HG03066 (cell line): ENCODE data around the gene SEMA4D.

Experiments used
- ATAC-seq: cut with Tn5 transposase; IDR thresholded peaks from one replicate; pipeline ENCODE4 v1.9.1; 2021; ENCODE audit warnings: low read depth; ENCODE audit not compliant: unreplicated experiment

Gene SEMA4D

DNA sequence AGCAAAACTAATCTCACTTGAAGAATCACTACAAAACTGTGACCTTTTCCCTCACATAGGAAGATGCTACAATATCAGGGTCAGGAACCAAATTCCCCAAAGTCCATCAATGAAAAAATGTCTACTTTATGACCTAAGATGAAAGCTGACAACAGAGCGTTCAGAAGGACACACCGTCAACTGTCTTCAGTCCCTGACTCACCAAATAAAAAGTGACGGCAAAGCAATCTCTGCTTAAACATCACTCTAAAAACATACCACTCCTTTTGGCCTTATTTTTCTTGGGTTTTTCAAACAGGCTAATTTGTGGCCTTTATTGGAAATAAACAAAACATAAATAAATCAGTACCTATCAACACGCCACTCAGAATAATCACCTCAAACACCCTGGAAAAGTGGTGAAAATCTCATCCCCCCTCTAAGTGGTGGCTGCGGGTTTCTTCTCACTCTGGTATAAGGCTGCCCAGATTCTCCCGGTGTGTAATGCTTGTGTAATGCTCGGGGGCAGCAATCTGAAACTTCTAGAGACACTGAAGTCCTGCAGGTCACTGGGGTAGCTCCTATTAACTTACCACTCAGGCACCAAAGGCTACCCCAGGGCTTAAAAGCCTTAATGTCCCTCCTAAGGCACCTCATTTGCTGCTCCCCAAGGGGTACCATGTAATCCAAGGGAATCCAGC, 29.5 kb downstream of the SEMA4D start:
- ATAC-seq, result no peak

DNA sequence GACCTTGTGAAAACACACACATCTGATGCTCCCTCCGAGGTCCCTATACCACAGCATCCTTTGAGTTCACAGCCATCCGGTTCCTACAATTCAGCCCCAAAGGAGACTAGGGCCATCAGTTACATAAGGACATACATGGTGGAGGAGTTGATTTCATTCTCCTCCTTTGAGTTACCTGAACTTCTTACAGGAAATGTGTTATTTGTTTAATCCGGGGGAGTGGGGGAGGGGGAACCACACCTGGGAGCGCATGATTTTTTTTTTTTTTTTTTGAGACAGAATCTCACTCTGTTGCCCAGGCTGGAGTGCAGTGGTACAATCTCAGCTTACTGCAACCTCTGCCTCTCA, 30.7 kb downstream of the SEMA4D start:
- ATAC-seq, result peak; percentile 9

DNA sequence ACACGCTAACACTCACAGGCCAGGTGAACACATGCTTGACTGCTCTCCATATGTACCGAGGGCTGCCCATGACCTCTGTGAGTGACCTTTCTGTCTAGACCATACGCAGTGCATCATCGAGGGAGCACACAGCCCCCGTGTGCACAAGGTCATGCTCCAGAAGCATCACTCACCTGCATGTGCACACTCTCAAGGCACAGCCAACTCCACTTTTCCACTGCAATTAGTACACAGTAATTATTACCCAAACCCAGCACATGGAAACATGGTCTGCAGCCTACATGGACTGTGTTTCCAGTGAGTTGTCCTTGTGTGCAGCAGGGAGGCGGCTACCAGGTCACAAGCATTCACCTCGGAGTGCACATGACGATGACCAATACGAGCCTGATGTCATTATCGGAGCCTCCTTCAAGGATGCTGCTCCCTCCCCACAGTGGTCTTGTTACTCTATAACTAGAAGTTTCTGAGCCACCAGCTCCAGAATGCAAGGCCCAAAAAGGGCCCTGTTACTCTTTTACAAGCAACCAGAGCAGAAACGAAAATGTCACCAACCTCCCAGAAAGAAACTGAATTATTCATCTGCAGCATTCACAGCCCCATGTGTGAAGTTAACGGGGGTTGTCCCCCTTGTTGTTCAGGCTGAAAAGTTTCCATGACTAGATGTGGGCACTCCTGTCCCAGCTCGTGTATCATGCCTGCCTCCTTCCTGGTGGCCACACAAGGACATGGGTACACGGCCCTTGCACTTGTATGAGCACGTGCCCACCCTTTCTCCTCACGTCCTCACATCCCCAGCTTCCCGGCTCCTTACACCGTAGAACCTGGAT, 31.2 kb downstream of the SEMA4D start:
- peak; percentile 69 for ATAC-seq

DNA sequence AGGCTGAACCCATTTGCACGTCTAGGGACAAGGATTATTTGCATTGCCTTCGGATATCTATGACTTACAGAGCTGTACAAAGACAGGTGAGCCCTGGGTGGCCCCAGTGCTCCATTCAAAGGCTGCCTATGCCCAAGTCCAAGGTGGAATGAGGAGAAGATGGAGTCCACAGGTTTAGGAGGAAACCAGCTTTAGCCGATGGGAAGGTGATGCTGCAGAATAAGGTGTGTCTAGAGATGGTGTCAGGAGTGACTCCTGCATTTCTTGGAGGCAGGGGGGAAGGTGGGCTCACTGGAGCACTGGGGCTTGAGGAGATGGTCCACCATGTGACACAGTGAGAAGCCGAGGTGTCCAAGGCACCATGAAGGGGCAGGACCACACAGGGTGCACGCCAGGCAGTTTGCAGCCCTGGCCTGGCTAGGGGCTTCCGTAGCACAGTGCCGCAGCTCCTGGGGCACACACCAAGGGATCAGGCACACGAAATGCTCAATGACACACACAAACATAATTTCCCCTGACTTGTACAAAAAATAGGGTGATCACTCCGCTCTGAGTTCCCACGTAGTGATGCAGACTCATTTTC, 32.1 kb downstream of the SEMA4D start:
- no peak for ATAC-seq

DNA sequence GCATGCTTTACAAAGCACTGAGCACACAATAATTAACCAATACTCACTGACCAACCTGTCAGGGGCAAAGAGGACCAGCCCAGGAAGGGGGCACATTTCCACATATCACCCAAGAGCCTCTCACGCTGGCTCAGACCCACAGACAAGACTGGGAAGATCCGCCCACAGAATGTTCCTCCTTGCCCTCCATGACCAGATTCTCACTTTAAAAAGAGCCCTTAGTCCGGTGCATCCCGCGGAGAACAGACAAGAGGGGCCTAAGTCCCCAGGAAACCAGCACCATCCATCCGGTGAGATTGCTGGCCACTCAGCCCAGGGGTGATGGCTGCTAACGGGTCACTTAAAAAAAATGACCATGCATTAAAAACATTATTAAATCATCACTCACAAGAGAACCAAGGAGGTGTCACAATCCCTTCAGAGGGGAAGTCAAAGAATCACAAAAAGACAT, 32.9 kb downstream of the SEMA4D start:
- no peak for ATAC-seq

DNA sequence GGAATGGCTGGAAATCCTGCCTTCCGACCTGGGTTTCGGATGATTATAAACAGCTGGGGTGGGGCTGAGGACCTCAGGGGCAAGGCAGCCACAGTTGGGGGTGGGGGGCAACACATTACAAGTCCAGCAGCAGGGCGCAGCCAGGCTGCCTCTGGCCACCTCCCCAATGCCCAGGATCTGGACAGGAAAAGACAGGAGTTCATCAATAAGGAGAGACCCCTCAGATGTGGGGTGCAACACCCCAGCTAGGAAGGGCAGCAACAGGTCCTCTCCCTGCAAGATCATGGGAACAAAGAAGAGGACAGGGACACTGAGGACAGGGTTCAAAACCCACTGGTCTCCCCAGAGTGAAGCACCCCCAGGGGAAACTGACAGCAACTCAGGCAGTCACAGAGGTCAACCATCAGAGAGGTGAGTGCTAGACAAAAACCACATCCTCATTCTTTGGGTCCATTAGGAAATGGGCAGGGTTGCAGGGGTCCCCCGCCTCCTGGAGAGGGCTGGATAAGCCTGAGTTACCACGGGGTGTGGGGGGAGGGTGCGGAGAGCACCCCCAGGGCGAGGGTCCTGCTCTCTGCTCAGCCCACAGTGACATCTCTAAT, 33.5 kb downstream of the SEMA4D start:
- ATAC-seq, result peak; percentile 24

DNA sequence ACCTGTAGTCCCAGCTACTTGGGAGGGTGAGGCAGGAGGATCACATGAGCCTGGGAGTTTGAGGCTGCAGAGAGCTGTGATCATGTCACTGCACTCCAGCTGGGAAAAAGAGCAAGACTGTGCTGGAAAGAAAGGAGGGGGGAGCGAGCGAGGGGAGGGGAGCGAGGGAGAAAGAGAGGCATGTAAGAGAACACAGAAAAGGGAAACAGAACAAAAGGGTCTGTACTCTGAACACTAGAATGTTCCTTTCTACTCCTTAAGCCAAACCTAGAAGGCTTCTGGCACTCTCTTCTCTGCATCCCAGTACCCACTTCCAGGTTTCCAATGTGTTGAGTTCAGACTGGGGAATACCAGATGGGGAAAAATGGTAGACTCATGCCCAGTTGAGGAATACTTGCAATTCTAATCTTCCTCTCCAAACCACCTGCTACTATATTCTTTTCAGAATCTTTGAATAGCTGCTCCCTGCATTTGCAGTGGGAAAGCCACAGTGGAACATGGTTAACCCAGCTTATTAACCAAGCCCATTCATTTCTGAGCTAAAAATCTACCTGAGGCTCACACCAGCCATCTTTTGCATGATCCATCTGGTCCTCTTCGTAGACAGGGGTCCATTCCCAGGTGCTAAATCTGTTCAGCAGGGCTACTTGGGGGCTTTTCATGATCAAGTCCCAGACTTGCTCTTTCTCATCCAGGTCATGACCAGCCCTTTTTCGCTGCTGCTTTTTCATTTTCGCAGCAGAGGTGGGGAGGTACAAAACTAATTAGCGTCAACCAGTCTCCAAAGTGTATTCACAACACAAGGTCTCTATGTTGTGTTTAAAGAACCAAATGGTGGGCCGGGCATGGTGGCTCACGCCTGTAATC, 34.9 kb downstream of the SEMA4D start:
- no peak for ATAC-seq

DNA sequence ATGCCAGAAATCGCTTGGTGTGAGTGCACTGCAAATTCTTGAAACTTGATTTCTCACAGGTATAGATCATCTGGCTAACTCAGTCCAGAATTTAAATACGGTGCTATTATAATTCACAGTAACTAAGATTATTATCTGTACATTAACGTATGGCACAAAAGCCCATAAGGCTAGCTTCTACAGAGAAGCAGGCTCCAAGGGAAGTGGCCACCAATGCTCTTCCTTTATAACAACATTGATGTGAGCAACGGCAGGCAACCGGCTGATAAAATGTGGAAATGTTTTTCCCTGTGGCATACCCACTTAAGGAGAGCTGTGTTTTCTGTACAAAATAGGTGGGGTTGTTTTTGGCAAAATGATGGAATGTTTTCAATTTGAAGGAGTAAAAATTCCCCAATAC, 35.7 kb downstream of the SEMA4D start:
- ATAC-seq, result no peak

DNA sequence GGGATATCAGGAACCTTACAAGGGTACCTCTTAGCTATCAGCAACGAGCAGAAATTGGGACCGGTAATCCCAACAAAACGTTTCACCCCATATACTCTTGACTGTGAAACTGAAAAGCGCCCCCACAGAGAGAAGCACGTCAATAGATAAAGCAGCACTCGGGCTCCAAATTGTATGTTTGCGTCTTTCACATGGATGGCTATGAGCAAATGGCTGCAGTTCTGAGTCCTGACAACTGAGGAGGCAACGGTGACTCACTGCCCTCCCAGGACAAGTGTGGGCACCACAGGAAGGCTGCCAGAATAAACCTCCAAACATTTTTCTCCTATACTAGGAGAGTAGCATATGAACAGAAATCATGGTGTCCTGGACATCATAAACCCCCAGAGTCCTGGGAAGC, 36.6 kb downstream of the SEMA4D start:
- ATAC-seq, result no peak

DNA sequence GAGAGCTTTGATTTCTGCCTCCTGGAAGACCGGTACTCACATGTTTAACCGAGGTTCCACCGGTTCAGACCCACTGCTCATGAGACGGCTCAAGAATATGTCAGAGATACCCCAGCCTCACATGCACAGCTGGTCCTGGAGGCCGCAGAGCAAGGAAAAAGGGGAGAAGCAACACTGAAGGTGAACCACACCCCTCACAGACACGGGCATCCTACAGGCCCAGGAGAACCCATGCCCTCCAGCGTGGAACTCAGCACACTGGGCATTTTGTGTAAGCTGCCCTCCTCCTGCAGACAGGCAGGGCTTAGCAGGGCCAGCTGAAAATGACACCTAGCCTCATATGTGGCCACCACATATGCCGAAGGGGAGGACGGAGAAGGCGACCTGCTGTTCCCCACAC, 37.4 kb downstream of the SEMA4D start:
- no peak for ATAC-seq

DNA sequence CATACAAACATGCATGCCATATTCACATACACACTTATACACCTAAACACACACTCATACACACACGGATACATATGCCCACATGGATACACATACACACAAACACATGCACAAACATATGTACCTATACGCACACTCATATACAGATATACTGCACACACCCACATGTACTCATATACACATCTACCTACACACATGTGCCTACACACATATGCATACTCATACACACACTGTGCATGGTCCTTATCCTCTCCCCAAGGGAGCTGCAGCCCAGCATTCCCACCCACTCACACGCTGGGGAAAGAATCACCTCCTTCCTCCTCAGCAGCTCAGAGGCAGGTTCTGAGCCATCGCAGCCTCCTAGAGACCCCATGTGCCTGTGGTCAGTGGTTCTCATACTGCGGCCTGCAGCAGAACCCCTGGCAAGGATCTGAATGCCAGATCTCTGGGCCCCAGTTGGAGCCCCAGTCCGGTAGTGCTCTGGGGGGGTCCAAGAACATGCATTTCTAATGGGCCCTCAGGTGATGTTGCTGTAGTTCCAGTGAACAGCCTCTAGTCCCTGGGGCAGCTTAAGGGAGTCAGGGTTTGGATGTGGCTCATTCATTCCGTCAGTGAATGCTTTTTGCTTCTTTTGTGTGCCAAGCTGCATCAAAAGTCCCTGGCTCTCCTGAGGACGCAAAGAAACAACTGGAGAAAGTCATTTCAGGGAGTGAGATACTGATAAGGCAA, 39.0 kb downstream of the SEMA4D start:
- ATAC-seq, result no peak

DNA sequence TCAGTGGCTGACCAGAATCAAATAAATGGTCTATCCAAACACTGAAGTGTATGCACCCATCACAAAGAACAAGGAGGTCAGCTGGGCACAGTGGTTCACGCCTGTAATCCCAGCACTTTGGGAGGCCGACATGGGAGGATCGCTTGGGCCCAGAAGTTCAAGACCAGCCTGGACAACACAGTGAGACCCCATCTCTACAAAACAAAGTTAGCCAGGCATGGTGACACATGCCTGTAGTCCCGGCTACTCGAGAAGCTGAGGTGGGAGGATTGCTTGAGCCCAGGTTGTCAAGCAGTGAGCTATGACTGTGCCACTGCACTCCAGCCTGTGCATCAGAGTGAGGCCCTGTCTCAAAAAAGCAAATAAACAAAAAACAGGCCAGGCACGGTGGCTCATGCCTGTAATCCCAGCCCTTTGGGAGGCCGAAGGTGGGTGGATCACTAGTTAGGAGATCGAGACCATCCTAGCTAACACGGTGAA, 40.5 kb downstream of the SEMA4D start:
- no peak for ATAC-seq

DNA sequence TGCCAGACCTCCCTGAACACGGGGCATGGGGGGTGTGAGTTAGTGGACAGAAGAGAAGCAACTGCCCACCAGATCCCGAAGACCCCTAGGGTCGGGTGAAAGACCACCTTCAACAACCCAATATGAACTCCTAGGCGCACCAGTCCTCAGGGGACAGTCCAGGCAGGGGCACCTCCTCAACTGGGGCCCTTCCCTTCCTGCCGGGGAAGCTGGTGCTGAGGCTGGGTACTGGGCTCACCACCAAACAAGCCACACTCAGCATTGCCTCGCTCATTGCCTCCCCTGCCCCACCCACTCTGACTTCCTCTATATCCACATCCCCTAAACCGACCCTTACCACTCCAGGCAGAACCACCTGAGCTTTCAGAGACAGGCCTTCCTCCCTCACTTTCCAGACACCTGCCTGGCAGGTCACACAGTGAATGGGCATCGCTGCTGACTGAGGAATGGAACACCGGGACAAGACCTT, 42.5 kb downstream of the SEMA4D start:
- no peak for ATAC-seq

DNA sequence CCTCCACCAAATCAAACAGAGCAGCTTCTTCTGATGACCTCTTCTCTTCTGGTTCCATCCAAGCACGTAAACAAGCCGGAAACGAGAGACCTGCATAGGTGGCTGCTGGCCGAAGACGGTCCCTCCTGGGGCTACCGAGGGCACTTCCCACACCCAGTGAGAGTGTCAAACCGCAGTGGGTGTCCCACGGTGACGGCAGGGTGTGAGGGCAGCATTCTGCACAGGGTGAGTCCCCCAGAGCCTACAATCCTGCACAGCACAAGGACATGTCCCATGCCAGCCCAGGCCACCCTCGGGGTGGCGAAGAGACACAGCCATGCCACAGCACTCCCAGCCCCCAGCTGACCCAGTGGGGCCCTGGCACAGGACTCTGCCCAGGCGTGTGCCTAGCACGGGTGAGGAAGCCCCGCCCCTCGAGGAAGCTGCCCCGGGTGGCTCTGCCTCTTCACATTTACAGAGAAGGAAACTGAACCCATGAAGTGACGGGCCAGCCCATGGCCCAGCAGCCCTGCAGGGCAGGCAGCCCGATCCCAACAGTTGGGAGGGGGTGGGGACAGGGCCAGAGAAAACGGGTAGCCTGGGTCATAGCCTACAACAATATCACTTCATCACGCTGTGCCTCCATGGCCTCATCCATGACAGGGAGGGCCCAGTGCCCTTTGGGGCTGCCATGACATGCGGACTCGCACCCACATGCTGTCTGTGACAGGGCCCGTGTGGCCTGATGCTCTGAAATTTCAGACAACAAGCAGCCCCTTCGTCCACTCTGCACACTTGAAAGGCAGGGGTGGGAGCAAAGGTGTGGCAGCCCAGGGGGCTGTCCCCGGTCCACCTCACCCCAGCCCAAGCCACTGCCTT, 43.2 kb downstream of the SEMA4D start:
- ATAC-seq, result no peak

DNA sequence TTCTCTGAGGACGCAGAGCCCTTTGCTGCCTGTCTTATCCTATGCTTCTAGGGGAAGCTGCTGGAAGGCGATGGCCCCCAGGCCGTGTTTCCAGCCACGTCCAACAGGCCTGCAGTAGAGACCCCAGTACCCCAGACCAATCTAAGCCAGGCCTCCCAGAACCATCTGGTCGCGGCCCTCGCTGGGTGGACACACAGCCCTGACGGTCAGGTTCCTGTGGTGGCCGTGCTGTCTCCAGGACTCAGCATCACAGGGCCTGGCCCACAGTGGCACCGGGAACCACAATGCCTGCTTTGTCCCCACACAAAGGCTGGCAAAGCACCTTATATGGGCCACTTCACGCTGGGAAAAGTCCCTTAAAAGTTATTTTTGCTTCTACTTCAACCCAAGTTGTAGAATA, 44.5 kb downstream of the SEMA4D start:
- no peak for ATAC-seq

DNA sequence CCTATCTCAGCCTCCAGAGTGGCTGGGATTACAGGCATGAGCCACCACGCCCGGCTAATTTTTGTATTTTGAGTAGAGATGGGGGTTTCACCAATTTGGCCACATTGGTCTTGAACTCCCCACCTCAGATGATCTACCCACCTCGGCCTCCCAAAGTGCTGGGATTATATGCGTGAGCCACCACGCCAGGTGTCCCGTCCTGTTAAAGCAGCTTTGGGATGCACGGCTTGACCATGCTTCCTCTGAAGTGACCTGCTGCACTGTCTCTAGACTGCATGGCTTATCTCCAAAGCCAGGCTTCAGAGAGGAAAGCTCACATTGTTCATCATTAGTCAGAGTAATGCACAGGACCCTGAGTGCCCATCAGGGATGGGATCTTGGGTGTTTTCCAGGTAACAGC, 45.4 kb downstream of the SEMA4D start:
- ATAC-seq, result no peak

DNA sequence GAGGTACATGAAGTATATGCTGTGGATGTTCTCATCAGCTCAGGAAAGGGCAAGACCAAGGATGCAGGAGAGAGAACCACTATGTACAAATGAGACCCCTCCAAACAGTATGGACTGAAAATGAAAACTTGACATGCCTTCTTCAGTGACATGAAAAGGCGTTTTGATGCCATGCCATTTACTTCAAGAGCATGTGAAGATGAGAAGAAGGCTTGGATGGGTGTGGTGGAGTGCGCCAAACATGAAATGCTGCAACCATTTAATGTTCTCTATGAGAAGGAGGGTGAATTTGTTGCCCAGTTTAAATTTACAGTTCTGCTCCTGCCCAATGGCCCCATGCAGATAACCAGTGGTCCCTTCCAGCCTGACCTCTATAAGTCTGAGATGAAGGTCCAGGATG, 47.7 kb downstream of the SEMA4D start:
- ATAC-seq, result no peak

DNA sequence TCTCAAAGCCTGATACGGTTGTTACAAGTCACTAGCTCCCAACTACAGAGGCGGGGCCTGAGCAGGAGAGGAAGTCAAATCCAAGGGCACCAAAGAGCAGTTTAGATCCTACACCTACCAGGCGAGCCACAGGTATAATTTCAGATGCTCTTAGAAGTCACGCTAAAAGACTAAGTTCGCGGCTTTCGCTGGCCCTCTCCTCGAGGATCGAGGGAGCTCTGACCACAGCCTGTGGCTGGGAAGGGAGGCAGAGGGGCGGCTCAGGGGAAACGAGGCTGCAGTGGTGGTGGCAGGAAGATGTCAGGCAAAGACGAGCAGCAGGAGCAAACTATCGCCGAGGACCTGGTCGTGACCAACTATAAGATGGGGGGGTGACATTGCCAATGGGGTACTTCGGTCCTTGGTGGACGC, 48.6 kb downstream of the SEMA4D start:
- ATAC-seq, result no peak

DNA sequence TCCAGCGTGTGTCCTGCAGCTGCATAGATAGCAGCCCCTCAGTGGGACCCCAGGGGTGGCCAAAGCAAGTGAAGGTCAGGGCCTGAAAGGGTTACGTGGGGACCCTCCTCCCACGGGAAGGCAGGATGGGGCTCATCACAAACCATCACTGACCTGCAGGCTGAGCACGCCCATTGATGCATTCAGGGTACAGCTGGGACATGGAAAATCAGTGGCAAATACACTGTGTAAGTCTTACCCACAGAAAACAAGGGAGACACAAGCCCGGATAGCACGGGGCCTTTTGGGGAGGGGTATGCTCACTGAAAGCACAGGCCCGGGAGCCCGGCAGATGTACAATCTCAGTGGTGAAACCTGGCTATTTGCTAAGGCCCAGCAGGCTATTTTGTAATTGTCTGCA, 49.1 kb downstream of the SEMA4D start:
- no peak for ATAC-seq
